Cerebellar cortex (tissue), 1 donor: Measurements from ENCODE around the gene SQSTM1.
A peak's percentile ranks its signal among the peaks of the same experiment; 100 is the strongest.

Experiments
- DNase-seq: peaks from one replicate; pipeline ENCODE4 v3.0.0-alpha.2; 2015; ENCODE audit warnings: low spot score

Gene SQSTM1

DNA sequence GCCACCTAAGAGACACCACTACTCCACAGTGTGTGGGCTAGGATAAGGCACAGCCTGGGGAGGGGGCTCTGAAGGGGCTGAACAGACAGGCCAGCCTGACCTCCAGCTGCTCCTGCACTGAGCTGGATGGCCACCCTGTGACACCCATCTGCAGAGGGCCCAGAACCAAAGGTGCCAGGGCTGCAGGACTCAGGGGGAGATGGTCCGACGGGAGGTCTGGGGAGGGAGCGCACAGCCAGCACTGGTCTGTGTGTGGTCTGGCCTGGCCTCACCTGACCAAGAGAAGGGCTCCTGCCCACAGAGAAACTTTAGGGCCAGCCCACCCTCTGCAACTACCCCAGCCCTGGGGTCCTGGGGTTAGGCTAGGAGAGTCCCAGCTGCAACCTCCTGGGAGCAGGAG, 26.1 kb upstream of the SQSTM1 start:
- DNase-seq, result no peak

DNA sequence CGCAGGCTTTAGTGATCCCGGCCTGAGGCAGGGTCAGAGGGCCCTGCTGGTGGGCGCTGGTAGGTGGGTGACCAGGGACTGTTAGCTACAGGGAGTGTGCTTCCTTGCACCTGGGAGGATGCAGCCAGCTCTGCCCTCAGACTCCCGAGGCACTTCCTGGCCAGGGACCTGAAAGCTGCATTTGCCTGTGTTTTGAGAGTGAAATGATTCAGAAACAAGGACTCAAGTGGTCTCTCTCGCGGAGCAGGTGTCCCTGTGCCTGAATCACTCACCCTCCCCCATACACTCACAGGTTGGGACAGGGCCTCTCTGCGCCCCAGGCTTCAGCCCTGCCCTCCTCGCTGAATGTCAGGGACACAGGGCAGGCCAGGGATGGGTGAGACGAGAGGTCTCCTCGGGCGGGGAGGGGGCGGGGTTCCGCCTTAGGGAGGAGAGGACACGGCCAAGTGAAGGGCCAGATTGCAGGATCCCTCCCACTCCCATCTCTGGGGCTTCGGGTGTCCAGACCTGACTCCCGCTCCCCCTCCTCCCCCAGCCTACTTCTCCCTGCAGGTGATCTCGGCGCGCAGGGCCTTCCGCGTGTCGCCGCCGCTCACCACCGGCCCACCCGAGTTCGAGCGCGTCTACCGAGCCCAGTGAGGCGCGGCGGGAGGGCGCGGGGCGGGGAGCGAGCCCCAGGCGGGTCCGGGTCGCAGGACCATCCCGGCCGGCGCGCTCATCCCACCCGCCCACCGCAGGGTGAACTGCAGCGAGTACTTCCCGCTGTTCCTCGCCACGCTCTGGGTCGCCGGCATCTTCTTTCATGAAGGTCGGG, 25.4 kb upstream of the SQSTM1 start:
- peak; percentile 59 for DNase-seq

- peak; percentile 62 for DNase-seq
These were observed 24.6 kb upstream of the SQSTM1 start for GRCh38 chr5:179795863-179796833.

DNA sequence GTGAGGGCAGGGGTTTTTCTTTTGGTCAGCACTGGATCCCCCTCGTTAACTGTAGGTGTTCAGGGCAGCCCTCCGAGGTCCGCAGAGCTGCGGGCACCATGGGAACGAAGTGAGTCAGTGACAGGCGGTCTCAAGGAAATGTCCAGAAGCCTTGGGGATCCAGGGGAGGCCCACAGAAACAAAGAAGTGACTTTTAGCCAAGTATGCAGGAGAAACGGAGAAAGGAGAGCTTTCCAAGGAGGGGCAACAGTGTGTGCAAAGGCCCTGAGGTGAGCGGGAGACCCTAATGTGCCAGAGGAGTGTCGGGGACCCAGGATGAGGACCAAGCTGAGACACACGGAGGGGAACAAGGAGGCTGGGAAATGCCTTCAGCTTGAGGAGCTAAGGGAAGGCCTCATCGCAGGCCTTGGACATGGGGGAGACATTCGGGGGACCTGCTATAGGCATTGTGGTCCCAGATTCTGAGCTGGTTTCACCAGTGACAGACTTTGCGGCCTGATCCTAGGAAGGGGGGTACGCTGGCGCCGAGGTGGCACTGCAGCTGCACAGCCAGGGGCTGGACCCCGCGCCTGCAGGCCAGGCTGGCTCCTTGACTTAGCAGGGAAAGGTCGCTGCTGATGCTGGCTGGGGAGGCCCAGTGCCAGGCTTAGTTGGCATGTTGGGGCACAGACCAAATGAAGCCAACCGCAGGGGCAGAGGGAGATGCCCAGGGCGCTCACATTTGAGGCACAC, 23.7 kb upstream of the SQSTM1 start:
- no peak for DNase-seq

DNA sequence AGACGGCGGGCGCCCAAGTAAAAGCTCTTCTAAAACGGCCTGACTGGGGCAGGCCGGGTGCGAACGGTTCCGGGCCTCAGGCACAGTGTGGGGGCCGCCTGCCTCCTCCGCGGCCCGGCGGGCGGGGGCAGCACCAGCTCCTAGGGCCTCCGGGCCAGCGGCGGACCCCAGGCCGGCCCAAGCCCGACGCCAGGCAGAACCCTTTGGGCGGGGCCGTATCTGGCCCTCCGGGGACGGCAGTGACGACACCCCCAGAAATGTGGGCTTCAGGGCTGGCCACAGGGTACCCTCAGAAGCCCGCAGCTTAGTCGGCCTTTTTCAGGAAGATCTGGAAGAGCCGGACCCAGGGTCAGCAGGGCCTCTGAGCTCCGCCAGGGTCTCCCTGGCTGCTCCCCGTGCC, 23.0 kb upstream of the SQSTM1 start:
- DNase-seq, result no peak

- no peak for DNase-seq
These were observed 22.4 kb upstream of the SQSTM1 start for GRCh38 chr5:179798144-179798770.

DNA sequence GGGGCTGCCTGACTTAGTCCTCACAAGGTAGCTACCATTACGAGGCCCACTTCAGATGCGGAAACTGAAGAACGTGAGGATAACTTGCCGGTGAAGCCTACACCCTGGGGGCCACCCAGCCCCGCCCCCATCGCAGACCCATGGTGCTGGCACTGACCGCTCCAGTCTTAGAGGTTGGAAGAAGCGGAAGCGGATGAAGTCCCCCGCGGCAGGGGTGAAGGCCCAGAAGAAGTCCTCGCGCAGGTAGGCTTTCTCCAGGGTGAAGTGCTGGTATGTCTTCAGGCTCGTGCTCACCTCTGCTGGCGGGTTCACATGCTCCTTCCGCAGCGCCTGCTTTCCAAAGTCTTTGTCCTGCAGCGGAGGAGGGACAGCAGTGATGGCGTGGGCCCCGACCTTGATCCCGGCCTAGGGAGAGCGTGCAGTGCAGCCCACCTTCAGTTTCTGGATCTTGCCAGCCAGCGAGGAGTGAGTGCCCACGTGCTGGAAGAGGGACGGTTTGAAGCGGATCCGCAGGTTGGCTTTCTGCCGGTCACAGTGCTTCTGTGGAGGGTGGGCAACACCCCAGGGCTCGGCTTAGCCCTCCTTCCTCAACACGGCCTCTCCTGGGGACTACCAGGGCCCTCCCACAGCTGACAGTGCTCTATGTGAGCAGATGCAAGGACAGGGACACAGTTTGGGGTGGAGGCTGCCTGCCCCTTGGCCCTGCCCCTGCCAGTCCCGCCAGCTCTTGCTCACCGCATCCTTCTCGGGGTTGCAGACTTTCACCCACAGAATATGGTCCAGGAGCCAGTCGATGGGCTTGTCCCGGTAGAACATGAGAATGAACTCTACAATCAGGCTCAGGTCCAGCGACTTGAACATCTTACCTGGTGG, 21.7 kb upstream of the SQSTM1 start:
- no peak for DNase-seq

GRCh38 chr5:179799644-179799973, 21.1 kb upstream of the SQSTM1 start:
- no peak for DNase-seq

GRCh38 chr5:179800071-179800695, 20.5 kb upstream of the SQSTM1 start:
- DNase-seq, result no peak

DNA sequence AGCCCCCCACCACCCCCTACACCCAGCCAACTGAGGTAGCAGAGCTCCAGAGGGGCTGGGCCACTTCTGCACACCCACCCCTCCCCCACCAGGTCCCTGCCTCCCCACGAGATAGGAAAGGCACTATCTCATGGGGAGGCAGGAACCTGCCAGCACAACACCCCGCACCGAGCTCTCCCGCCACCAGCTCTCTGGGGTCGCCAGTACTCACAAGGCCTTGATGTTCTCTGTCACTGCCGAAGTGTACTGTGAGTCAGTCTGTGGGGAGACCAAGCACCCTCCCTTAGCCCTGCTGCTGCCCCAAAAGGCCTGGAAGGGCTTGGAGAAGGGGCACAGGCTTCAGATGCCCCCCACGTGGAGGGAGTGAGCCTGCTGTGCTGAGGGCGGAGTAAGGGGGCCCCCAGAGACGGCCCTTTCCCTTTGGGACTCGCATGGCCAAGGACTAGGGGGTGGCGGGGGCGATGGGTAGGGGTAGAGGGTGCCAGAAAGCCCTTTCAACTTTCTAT, 20.0 kb upstream of the SQSTM1 start:
- DNase-seq, result no peak

DNA sequence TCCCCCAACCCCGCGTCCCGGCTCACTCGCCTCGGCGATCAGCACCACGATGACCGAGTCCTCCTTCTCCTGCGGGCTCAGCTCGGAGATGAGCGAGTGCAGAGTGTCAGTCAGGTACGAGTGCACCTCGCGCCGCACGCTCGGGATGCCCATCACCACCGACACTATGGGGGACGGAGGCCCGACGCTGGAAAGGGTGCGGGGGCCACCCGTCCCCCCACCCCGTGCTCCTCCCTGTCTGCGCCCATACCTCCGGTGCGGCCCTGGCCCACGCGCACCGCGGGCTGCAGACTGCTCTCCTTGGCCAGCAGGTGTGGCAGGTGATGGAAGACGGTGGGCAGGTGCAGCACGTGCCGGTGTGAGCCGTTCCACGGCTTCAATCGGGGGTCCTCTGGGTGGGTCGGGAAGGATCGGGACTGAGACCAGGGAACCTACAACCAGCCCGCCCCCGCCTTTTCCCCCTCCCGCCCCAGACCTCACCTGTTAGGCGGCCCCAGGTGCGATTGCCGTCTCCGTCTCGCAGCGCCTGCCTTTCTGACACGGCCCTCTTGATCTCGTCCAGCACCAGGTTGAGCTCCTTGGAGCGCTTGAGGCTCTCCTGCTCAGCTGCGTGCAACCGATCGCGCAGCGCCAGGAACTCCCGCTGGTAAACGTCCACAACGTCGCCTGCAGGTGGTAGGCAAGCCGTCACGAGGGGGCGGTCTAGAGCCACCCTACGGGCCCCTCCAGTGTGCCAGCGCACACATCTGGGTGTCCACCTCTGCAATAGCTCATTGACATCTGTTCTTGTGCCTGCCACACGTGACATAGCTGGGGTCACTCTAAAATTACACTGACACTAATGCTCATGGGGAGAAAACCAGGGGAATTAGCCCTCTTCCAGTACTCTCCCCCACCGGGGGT, 19.1 kb upstream of the SQSTM1 start:
- DNase-seq, result peak; percentile 62

DNA sequence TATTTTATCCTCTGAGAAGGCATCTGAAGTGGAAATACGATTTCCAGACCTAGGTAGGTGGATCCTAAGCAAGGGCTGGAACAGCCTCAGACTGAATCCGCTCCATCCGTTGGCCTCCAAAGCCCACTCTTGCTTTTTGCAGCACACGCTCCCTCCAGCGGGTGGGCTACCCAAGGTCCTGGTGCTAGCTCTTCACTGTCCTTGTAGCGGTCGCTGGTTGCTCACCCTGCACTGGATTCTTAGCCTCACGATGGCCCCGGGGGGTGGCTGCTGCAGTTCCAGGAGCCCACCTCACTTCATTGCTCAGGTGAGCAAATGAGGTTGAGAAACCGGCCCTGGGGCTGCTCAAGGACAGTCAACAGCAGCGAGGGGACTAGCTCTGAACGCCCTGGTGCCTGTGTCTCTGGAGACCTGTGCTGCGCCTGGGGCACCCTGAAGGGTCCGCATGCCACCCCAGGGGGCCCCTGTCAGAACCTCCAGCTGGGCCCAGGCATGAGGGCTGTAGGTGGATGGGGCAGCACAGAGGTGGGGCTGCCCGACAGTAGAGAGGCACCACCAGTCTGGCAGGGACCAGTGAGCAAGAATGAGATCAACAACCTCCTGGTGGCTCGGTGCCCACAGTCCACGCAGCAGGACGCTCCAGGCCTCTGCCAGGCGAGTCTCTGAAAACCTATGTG, 18.4 kb upstream of the SQSTM1 start:
- peak; percentile 80 for DNase-seq

DNA sequence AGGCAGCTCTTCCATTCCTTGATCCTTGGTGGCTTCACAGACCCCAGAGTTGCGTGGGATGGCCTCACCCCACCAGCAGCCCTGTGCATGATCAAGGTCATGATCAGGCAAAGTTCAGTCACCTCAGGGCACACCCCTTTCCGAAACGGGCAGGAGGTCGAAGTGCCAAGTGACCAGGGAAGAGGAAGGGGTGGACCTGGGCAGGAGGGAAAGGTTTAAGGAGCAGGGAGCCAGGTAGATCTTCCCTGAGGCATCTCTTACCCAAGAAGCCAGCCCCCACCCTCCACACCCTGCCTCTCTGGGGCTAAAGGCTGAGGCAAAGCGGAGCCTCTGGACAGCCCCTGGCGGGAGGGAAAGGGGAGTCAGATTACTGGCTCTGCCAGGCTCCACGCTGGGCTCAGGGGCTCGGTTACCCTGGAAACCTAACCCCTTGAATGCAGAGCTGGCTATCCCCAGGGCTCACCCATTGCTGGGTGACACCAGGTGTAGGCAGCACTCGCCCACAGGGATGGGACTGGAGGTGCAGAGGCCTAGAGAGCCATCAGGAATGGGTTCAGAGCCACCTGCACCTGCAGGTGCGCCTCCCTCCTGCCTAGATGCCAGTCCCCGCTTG, 17.6 kb upstream of the SQSTM1 start:
- DNase-seq, result no peak

DNA sequence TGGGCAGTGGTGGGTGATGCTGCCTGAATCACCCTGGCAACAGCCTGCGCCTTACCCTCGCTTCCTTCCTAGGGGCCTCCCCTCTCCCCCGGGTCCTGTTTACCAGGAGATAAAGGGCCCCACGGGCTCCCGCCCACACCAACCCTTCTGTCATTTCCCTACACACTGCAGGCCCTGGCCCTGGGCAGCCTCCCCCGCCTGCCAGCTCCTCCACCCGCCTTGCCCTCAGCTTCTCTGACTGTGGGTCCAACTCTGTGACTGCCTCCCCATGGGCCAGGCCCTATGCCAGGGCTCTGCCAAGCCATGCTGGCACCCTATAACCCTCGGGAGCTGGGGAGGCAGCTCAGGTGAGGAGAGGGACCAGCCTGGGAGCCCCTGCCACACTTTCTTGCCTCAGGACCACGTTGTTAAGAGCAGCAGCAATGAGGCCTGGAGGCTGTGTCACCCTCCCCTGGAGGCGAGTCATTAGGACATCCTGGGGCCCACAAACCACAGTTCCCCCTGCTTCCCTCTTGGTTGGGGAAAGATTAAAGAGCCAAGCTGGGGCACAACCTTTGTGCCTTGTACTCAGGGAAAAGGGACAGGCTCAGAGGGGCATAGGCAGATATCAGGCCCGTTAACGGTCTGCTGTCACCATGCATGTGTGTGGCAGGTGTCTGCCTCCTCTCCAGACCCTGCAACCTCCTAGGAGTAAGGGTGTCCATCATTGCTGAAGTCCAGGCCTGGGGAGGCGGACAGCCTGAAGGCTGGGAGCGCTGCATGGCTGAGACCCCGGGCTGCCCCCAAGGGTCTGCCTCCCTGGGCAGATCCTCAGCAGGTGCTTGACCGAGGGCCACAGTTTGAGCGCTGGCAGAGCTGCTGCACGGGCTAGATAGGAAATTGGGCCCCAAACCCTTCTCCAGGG, 16.8 kb upstream of the SQSTM1 start:
- no peak for DNase-seq

- no peak for DNase-seq
These were observed 16.2 kb upstream of the SQSTM1 start for GRCh38 chr5:179804555-179804947.

- DNase-seq, result no peak
These were observed 15.6 kb upstream of the SQSTM1 start for GRCh38 chr5:179805070-179805528.
